HG03521 (cell line): ENCODE data around the gene GCA.

Source experiments
- ATAC-seq: cut with Tn5 transposase; IDR thresholded peaks from one replicate; pipeline ENCODE4 v1.9.1; 2021; ENCODE audit warnings: mild to moderate bottlenecking, moderate library complexity; ENCODE audit not compliant: unreplicated experiment

Gene GCA, protein sequence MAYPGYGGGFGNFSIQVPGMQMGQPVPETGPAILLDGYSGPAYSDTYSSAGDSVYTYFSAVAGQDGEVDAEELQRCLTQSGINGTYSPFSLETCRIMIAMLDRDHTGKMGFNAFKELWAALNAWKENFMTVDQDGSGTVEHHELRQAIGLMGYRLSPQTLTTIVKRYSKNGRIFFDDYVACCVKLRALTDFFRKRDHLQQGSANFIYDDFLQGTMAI

GRCh38 chr2:162343824-162344616 lies at the start of gene GCA:
TSS of gene GCA (plus strand) at chr2:162344132. CDS start at chr2:162344249, 117 bp downstream.
- ATAC-seq = peak; percentile 100

- no peak for ATAC-seq
Observed at GRCh38 chr2:162295009-162295408, 48.9 kb upstream of the GCA start.

- peak; percentile 66 for ATAC-seq
Observed at GRCh38 chr2:162297925-162298552, 45.9 kb upstream of the GCA start.

DNA sequence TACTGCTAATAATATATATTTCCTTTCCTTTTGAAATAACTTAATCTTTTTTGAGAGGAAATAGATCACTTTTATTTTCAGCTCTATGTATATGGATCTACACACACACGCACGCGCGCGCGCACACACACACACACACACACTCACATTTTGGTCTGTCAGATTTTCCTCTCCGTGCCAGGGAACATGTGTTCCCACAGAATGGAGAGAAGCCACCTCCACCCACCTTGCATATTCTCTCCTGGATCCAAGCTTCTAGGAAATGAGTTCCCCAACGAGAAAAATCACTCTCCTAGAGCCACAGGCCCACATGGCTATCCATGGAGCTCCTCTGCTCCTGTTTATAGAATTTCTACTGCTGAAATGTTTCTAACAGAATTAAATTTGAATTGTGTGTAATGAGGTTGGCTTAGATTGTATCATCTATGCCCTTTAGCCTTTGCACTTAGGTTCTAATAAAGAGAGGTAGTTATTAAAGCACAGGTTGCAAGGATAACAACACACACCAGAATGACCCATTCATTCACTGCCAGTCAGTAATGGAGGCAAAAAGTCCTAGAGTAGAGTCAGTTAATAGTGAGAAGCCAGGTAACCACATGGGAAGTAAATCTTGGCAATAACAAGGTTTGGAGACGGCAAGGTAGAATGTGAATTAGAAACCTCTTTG lies 45.1 kb upstream of the GCA start:
- no peak for ATAC-seq

GRCh38 chr2:162300266-162300665 lies 43.7 kb upstream of the GCA start:
- ATAC-seq = no peak

DNA sequence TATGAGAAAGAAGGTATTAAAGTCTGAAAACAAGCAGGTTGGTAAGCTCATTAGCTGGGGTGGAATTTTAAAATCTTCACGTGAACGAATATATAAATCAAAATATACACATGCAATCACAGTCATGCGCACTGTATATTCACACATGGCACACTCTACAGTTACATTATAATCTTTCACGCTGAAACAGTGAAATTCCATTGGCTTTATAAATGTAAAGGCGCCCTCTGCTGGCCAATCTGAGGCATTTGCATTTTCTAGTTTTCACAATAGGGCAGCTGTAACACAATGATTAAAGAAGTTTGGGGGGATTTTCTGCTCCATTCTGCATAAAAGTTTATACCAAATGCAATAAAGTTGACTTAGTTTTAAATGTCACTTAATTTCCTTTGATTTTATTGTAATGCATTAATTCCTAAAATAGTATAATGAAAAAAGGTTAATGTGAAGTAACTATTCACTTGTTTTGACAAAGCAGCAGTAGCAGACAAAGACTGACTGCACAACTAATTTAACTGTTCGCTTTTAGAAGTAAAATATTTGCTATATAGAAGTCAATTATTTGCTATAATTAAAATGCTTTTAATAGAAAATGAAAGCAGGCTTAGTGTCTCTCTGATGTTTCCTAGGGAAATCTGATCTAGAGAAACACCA lies 42.7 kb upstream of the GCA start:
- ATAC-seq = peak; percentile 64

DNA sequence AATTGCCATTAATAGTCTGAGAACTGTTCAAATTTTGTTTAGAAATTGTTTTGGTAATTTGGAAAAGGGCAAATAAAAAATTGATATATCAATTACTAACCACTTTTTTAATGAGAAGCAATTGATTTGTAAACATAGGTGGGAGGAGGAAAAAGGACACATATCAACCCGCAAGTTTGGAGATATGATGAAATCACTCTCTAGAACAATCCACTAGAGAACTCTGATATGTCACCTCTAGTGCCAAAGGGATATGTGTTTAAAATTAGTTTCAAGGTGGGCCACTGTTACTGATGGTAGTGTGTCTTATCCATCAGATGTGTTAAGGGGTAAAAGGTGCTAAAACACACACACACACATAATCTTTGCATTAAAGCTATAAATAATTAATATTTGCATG lies 42.1 kb upstream of the GCA start:
- no peak for ATAC-seq

- ATAC-seq = no peak
Observed at GRCh38 chr2:162305901-162306300, 38.0 kb upstream of the GCA start.

GRCh38 chr2:162308747-162309503 lies 35.0 kb upstream of the GCA start:
- peak; percentile 39 for ATAC-seq

DNA sequence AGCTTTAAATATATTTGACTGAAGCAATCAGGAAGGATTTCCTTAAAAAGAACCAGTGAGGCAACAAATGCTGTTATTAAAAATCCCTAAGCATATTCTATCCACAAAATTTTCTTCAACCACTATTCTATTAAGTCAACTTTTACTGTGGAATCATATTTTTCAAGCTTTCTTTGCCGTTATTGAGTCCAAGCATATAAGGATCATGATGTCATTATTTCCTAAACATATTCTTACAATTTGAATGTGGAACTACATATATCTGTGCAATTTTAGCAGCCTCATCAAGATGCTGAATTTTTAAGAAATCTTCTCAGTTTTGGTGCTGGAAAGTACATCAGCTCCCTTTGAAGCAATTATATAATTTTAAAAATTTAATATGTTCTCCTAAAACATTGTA lies 31.1 kb upstream of the GCA start:
- ATAC-seq = no peak

- ATAC-seq = no peak
Observed at GRCh38 chr2:162315938-162316337, 28.0 kb upstream of the GCA start.

- no peak for ATAC-seq
Observed at GRCh38 chr2:162316590-162316989, 27.3 kb upstream of the GCA start.

GRCh38 chr2:162317058-162317742 lies 26.7 kb upstream of the GCA start:
- no peak for ATAC-seq

DNA sequence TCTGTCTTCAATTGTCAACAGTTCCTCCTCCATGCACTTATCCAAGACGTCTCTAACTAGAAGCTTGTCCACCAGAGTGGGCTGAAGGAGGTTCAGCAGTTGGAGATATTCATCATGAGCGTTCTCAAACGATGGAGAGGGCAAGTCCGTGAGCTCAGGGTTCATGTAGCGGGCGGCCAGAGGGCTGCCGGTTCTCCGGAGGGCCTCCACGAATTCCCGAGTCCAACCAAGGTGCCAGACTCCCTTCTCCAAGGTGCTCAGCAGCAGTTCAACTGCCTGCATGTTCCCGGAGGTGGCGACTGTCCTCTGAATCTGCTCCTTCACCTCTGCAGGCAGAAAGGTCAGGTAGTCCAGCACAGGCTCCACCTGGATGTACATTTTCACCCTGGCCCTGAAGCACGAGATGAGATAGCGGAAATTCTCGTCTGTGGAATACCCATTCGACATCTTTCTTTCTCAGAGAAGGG lies 26.0 kb upstream of the GCA start:
- ATAC-seq = peak; percentile 9

DNA sequence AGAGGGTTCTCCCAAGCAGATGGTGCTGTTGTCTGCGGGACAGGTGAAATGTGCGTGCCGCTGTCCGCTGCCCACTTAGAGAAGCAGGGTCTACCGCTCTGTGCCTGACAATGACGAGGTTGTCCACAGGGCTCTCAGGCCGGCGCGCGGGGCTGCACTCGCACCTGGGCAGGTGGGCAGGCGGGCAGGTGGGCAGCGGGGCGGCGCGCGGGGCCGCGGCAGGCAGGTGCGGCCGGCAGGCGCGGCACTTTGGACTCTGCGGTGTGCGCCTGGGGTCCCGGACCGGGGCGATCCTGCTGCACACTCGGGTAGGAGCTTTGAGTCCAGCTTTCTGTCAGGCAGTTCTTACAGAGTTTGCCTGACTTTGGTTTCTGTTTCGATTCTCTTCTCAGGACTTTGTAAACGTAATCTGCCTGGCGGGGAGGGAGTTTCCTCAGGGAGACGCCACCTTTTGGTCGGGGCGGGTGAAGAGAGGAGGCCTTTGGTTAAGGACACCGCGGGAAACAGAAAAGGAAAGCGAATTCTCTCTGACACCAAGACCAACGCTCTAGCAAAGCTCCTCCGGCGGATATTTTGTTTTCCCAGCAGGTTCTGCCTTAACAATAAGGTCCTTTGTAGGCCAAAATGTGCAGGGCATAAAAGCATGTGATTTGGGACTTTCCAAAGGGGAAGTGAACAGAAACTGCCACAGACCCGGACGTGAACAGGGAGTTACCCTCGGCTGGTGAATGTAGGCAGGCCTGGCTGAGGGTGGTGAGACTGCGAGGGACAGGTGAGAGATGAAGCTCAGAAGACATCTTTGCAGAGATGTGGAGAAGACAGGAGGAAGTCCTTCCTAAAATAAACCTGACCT lies 25.4 kb upstream of the GCA start, which contains the start of gene IFIH1:
TSS of gene IFIH1 (minus strand) at position 357 of the 853 bp plus-strand sequence. CDS start 377 bp downstream, outside the sequence.
- ATAC-seq = peak; percentile 79

- no peak for ATAC-seq
Observed at GRCh38 chr2:162320864-162321517, 22.9 kb upstream of the GCA start.

DNA sequence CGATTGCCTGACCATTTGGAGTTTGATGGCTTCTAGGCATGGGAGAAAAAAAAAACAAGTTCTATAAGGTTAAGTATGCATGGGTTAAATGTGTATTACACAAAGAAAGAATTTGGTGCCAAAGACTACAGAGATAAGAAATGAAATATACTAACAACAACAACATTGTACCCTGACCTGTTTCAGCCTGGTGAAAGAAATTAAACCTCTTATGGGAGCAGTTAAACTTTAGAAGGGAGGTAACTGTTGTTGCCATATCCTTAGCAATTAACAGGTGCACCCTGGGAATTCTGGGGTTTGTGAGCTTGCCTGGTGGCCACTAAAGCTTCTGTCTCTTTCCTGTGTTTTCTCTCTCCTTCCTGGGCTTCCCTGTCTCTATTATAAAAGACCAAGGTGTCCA lies 19.0 kb upstream of the GCA start:
- no peak for ATAC-seq
